HepG2 (cell line): ENCODE results near the gene ALK. TPM values are rescaled to one million over a fixed set of nuclear protein-coding genes. Genes with fewer than 3 reads are reported as not detected.

Source experiments
- ATAC-seq: fragments of 200-7000 bp; cut with Tn5 transposase; 3 replicates; pipeline ENCODE4 v1.9.1; 2020; ENCODE audit warnings: mild to moderate bottlenecking, moderate library complexity
- BruUV-seq: library from RNA; stranded (reverse); fragments of 400-500 nt; replicated peaks from 2 replicates; lab custom pipeline; 2021; lab: Mats Ljungman, UMichigan
- CTCF ChIA-PET: fragments of 300-600 bp; formaldehyde crosslinking; extraction: SDS; loops from one replicate; lab custom pipeline; 2021; ENCODE audit warnings: low total read pairs, inconsistent platforms, low intra/inter-chr PET ratio; lab: Yijun Ruan, JAX
- POLR2A ChIA-PET: fragments of 350-600 bp; sonication (Branson Sonifier 250); formaldehyde crosslinking; loops from one replicate; lab custom pipeline; 2020; ENCODE audit warnings: antibody characterized with exemption, inconsistent platforms; lab: Yijun Ruan, JAX
- DNase-seq: peaks from one replicate; pipeline ENCODE4 v3.0.0-alpha.2; 2015; ENCODE audit warnings: low spot score
- FAIRE-seq: peaks from 3 replicates; lab custom pipeline; 2011; peaks lifted over from hg19 to GRCh38; lab: Jason Lieb, UNC
- H2AFZ ChIP-seq: one replicate; pipeline ENCODE4 v1.6.1; 2011; ENCODE audit warnings: low read length, inconsistent platforms
- H3K27ac ChIP-seq: fragments of 300-600 bp; 3 replicates; pipeline ENCODE4 v1.8.0; 2011; ENCODE audit warnings: mixed run types, mild to moderate bottlenecking, mixed read lengths, low read length, inconsistent platforms; ENCODE audit not compliant: insufficient read depth; ENCODE audit errors: extremely low read length
- H3K27me3 ChIP-seq, 2 experiments: fragments of 200-600 bp in 1 of 2; 2 replicates in 1 of 2; 3 replicates in 1 of 2; pipeline versions ENCODE4 v1.6.0 to v1.8.0; 2011; ENCODE audit warnings: low read length in 2 of 2, mild to moderate bottlenecking in 2 of 2, moderate library complexity in 2 of 2, inconsistent platforms in 1 of 2; ENCODE audit not compliant: insufficient read depth in 2 of 2, control insufficient read depth in 1 of 2
- H3K36me3 ChIP-seq, 2 experiments: fragments of 200-600 bp in 1 of 2; replicated peaks in 1 of 2; 2 replicates in 1 of 2; 3 replicates in 1 of 2; pipeline versions ENCODE4 v1.5.1 to v1.8.0; 2011; ENCODE audit warnings: low read length in 2 of 2, inconsistent platforms in 1 of 2; ENCODE audit not compliant: insufficient read depth in 2 of 2, control insufficient read depth in 1 of 2
- H3K4me1 ChIP-seq: 2 replicates; pipeline ENCODE4 v1.5.1; 2012; ENCODE audit warnings: low read length, inconsistent platforms; ENCODE audit not compliant: insufficient read depth
- H3K4me2 ChIP-seq: 2 replicates; pipeline ENCODE4 v1.6.0; 2011; ENCODE audit warnings: low read depth, low read length, inconsistent platforms
- H3K4me3 ChIP-seq, 3 experiments: fragments of 200-600 bp in 1 of 3; sonication (generic), shearing (Covaris generic) in 1 of 3; replicated peaks in 1 of 3; 2 replicates each; pipeline ENCODE4 v1.5.1; 2011 to 2016; ENCODE audit warnings: low read length in 3 of 3, inconsistent platforms in 2 of 3, low read depth in 2 of 3, mild to moderate bottlenecking in 2 of 3, control low read depth in 1 of 3, mixed read lengths in 1 of 3; ENCODE audit not compliant: insufficient read depth in 1 of 3
- H3K79me2 ChIP-seq: one replicate; pipeline ENCODE4 v1.6.1; 2011; ENCODE audit warnings: low read length, inconsistent platforms; ENCODE audit not compliant: insufficient read depth
- H3K9ac ChIP-seq: 2 replicates; pipeline ENCODE4 v1.6.0; 2011; ENCODE audit warnings: mild to moderate bottlenecking, low read depth, low read length, inconsistent platforms; ENCODE audit not compliant: insufficient read depth
- H3K9me3 ChIP-seq: 2 replicates; pipeline ENCODE4 v1.5.1; 2012; ENCODE audit warnings: mild to moderate bottlenecking, low read length
- H4K20me1 ChIP-seq: 2 replicates; pipeline ENCODE4 v1.6.0; 2011; ENCODE audit warnings: inconsistent platforms, mild to moderate bottlenecking, low read length, moderate library complexity; ENCODE audit not compliant: insufficient read depth
- ARID2 ChIP-seq: sonication (generic); formaldehyde crosslinking; IDR thresholded peaks from 2 replicates; pipeline ENCODE4 v1.8.1; 2022; ENCODE audit warnings: mild to moderate bottlenecking, missing genetic modification reagents, borderline replicate concordance
- WGBS: methylation state at CpG from one replicate; pipeline ENCODE4 v1.1.6; 2017; ENCODE audit warnings: low lambda C conversion rate; 5-methylcytosine and 5-hydroxymethylcytosine counted together
- in situ Hi-C: cut with HindIII; loops from 2 replicates; pipeline ENCODE4 v1.10.0; 2017; ENCODE audit warnings: low pct_unique_long_range_greater_than_20kb; ENCODE audit not compliant: extremely low pct_ligation_motif_present
- intact Hi-C: fragments of 100-400 bp; cut with micrococcal nuclease; formaldehyde crosslinking; loops from one replicate; pipeline ENCODE4 v1.10.0; 2022; ENCODE audit not compliant: unreplicated experiment
- polyA plus RNA-seq, 8 experiments: library from polyadenylated mRNA; depleted of rRNA in 3 of 8; stranded (reverse) in 7 of 8; unstranded in 1 of 8; fragments of >200 nt; fragmentation: Illumina TruSeq in 4 of 8; extraction: Trizol in 4 of 8; gene quantifications; 2 replicates each; pipeline versions ENCODE4 v1.2.1 to v1.2.3, GENCODE V29; 2011 to 2016; ENCODE audit warnings: low read depth in 4 of 8, missing spikeins in 1 of 8, mixed read lengths in 1 of 8; ENCODE audit not compliant: insufficient read depth in 1 of 8
- total RNA-seq, 5 experiments: library from RNA; depleted of rRNA; stranded (reverse); fragments of >200 nt; fragmentation: Illumina TruSeq; extraction: Trizol; gene quantifications; 2 replicates each; pipeline ENCODE4 v1.2.3, GENCODE V29; 2016; ENCODE audit warnings: low read depth in 1 of 5
- TF ChIP-seq, protein P1 (sequence below): sonication (generic); formaldehyde crosslinking; IDR thresholded peaks from 2 replicates; pipeline ENCODE4 v1.9.0; 2021; ENCODE audit warnings: missing genetic modification reagents, borderline replicate concordance

ALK gene
- total and polyA plus RNA-seq, 2 of the 13 experiments (the other 11 are each of a cell fraction or from before 2014, with no cell fraction given) = not detected

DNA sequence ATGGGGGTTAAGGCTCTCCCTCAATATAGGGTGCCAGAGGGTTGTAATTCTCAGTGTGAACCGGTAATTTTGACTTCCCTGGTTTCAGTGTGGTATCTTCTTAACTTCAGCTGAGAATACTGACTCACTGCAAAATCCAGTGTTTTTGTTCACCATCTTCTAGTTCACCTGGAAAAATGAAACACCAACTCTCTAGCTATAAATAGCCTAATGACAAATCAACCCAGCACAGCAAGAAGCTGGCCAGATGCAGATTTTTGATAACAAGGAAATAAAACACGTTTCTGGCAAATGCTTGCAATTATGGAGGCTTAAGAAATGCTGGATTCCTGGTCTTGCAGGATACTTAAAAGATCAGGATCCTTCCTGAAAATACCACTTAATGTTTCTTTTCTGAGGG, 613.9 kb downstream of the ALK start:
- CTCF ChIA-PET = no interaction called here
- DNase-seq = no peak
- intact Hi-C loops = no loop called here
- Histone ChIP-seq H3K4me2 (no peak overlapping the region), H3K27me3 (peaks cover 0 to 11% of the 10 kb centered on the region in 2 experiments; a peak in 1 of 5 replicates), H4K20me1 (no peaks in the 10 kb centered on the region), H3K79me2 (no peaks in the 10 kb centered on the region), H2AFZ (no peak overlapping the region), H3K9me3 (no peaks in the 10 kb centered on the region), H3K4me3 (no peak overlapping the region), H3K27ac (no peak overlapping the region), H3K4me1 (no peaks in the 10 kb centered on the region), H3K36me3 (no peaks in the 10 kb centered on the region), H3K9ac (no peak overlapping the region)
- in situ Hi-C loops = no loop called here
- 3% methylated on average over 2 of the region's 2 CpGs for WGBS
- no peak for ATAC-seq
- TF ChIP-seq, protein P1, sequence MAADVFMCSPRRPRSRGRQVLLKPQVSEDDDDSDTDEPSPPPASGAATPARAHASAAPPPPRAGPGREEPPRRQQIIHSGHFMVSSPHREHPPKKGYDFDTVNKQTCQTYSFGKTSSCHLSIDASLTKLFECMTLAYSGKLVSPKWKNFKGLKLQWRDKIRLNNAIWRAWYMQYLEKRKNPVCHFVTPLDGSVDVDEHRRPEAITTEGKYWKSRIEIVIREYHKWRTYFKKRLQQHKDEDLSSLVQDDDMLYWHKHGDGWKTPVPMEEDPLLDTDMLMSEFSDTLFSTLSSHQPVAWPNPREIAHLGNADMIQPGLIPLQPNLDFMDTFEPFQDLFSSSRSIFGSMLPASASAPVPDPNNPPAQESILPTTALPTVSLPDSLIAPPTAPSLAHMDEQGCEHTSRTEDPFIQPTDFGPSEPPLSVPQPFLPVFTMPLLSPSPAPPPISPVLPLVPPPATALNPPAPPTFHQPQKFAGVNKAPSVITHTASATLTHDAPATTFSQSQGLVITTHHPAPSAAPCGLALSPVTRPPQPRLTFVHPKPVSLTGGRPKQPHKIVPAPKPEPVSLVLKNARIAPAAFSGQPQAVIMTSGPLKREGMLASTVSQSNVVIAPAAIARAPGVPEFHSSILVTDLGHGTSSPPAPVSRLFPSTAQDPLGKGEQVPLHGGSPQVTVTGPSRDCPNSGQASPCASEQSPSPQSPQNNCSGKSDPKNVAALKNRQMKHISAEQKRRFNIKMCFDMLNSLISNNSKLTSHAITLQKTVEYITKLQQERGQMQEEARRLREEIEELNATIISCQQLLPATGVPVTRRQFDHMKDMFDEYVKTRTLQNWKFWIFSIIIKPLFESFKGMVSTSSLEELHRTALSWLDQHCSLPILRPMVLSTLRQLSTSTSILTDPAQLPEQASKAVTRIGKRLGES (CRISPR knock-in tag) = no peak
- POLR2A ChIA-PET = no interaction called here
- FAIRE-seq = no peak
- BruUV-seq = no TSS peak

DNA sequence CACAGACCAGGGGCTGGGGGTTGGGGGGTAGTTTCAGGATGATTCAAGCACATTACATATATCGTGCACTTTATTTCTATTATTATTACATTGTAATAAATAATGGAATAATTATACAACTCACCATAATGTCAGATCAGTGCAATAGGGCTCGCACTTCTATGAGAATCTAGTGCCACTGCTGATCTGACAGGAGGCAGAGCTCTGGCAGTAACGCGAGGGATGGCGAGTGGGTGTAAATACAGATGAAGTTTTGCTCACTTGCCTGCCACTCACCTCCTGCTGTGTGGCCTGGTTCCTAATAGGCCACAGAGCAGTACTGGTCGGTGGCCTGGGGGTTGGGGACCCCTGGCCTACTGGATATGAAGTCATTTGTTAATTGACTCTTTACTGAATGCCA, 615.6 kb downstream of the ALK start:
- Histone ChIP-seq H3K36me3 (no peaks in the 10 kb centered on the region), H3K4me3 (no peak overlapping the region), H3K4me1 (no peaks in the 10 kb centered on the region), H3K9me3 (no peaks in the 10 kb centered on the region), H3K4me2 (no peak overlapping the region), H4K20me1 (no peaks in the 10 kb centered on the region), H3K9ac (no peak overlapping the region), H3K79me2 (no peaks in the 10 kb centered on the region), H2AFZ (no peak overlapping the region), H3K27me3 (peaks cover 0 to 11% of the 10 kb centered on the region in 2 experiments; a peak in 1 of 5 replicates), H3K27ac (no peak overlapping the region)
- ATAC-seq = no peak
- WGBS = 4% methylated on average over 6 of the region's 6 CpGs
- intact Hi-C loops = no loop called here
- POLR2A ChIA-PET = no interaction called here
- DNase-seq = no peak
- no peak for FAIRE-seq
- in situ Hi-C loops = no loop called here
- BruUV-seq = no TSS peak
- no peak for TF ChIP-seq ARID2
- CTCF ChIA-PET = no interaction called here
